AG09319 (cell line): ENCODE data around the gene C11orf21.

ENCODE experiments used
- DNase-seq: peaks from one replicate; pipeline ENCODE4 v3.0.0-alpha.2; 2010; ENCODE audit warnings: low read depth; ENCODE audit errors: extremely low read depth
- CTCF ChIP-seq: IDR thresholded peaks from 2 replicates; pipeline ENCODE4 v1.5.1; 2011; ENCODE audit warnings: low read depth, mild to moderate bottlenecking, inconsistent platforms, low read length, moderate library complexity

The C11orf21 gene

GRCh38 chr11:2328656-2329354 lies 27.1 kb upstream of the C11orf21 start:
- no peak for DNase-seq

GRCh38 chr11:2328021-2328420 lies 26.3 kb upstream of the C11orf21 start:
- DNase-seq: no peak

More at GRCh38 chr11:2328656-2329354, 27.1 kb upstream of the C11orf21 start:
- no peak for TF ChIP-seq CTCF

GRCh38 chr11:2327032-2327431 lies 25.3 kb upstream of the C11orf21 start:
- DNase-seq: no peak
- no peak for TF ChIP-seq CTCF

More at GRCh38 chr11:2328021-2328420, 26.3 kb upstream of the C11orf21 start:
- no peak for TF ChIP-seq CTCF

GRCh38 chr11:2325719-2326118 lies 24.0 kb upstream of the C11orf21 start:
- TF ChIP-seq CTCF: no peak
- DNase-seq: no peak

GRCh38 chr11:2325123-2325522 lies 23.4 kb upstream of the C11orf21 start:
- DNase-seq: no peak
- no peak for TF ChIP-seq CTCF

- no peak for TF ChIP-seq CTCF
- no peak for DNase-seq
Measured at GRCh38 chr11:2321311-2321683, 19.6 kb upstream of the C11orf21 start.

- DNase-seq: no peak
- no peak for TF ChIP-seq CTCF
Measured at GRCh38 chr11:2320568-2321310, 19.0 kb upstream of the C11orf21 start.
